ENCODE data around the gene TSPEAR. TPM values are rescaled to one million over a fixed set of nuclear protein-coding genes. Genes with fewer than 3 reads are reported as not detected.

TSPEAR gene
- total RNA-seq, 1 donor from 2014 or later = not detected

DNA sequence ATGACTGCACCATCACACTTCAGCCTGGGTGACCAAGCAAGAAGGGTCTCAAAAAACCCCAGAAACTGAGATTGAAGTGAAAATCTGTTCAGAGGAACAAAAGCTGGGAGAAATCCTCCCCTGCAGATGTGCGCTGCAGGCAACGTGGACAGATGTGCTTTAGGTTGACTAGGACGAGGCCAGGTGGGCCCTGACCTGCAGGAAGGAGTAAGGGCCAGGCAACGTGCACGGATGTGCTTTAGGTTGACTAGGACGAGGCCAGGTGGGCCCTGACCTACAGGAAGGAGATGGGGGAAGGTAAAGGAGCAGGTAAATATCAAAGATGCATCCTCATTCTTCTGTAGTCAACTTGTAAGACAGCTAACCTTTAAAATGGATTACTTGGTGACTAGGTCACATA is 26.9 kb downstream of the TSPEAR start:
- Mint-ChIP-seq H3K9me3 (ENCODE audit: unreplicated experiment) (peaks cover 8% of the 10 kb centered on the region), H3K27me3 (ENCODE audit: unreplicated experiment) (peaks cover 11% of the 10 kb centered on the region), H3K36me3 (ENCODE audit: unreplicated experiment) (peaks cover 5% of the 10 kb centered on the region), H3K4me1 (ENCODE audit: low read depth, unreplicated experiment) (peaks cover 15% of the 10 kb centered on the region), H3K4me3 (ENCODE audit: unreplicated experiment) (no peak overlapping the region), H3K27ac (ENCODE audit: unreplicated experiment) (no peak overlapping the region)
- TF ChIP-seq, protein P1, sequence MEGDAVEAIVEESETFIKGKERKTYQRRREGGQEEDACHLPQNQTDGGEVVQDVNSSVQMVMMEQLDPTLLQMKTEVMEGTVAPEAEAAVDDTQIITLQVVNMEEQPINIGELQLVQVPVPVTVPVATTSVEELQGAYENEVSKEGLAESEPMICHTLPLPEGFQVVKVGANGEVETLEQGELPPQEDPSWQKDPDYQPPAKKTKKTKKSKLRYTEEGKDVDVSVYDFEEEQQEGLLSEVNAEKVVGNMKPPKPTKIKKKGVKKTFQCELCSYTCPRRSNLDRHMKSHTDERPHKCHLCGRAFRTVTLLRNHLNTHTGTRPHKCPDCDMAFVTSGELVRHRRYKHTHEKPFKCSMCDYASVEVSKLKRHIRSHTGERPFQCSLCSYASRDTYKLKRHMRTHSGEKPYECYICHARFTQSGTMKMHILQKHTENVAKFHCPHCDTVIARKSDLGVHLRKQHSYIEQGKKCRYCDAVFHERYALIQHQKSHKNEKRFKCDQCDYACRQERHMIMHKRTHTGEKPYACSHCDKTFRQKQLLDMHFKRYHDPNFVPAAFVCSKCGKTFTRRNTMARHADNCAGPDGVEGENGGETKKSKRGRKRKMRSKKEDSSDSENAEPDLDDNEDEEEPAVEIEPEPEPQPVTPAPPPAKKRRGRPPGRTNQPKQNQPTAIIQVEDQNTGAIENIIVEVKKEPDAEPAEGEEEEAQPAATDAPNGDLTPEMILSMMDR (IDR thresholded peaks at IDR 0.05; ENCODE audit: partially characterized antibody, unreplicated experiment) = no peak
- no peak for DNase-seq

DNA sequence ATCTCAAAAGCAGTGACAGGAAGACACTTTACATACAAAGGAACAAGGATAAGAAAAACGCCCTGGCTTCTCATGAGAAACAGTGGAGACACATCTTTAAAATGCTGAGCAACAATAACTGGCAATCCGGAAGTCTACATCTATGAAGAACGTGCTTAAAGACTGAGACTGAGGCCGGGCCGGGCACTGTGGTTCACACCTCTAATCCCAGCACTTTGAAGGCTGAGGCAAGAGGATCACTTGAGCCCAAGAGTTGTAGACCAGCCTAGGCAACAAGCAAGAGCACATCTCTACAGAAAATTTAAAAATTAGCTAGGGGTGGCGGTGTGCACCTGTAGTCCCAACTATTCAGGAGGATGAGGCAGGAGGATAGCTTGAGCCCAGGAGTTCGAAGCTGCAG is 27.3 kb downstream of the TSPEAR start:
- TF ChIP-seq, protein P1 (IDR thresholded peaks at IDR 0.05; ENCODE audit: partially characterized antibody, unreplicated experiment) = no peak
- no peak overlapping the region for H3K27ac Mint-ChIP-seq (ENCODE audit: unreplicated experiment)
- peaks cover 15% of the 10 kb centered on the region for H3K4me1 Mint-ChIP-seq (ENCODE audit: low read depth, unreplicated experiment)
- peaks cover 11% of the 10 kb centered on the region for H3K27me3 Mint-ChIP-seq (ENCODE audit: unreplicated experiment)
- peaks cover 5% of the 10 kb centered on the region for H3K36me3 Mint-ChIP-seq (ENCODE audit: unreplicated experiment)
- H3K9me3 Mint-ChIP-seq (ENCODE audit: unreplicated experiment) = peaks cover 8% of the 10 kb centered on the region
- DNase-seq = no peak
- no peak overlapping the region for H3K4me3 Mint-ChIP-seq (ENCODE audit: unreplicated experiment)

DNA sequence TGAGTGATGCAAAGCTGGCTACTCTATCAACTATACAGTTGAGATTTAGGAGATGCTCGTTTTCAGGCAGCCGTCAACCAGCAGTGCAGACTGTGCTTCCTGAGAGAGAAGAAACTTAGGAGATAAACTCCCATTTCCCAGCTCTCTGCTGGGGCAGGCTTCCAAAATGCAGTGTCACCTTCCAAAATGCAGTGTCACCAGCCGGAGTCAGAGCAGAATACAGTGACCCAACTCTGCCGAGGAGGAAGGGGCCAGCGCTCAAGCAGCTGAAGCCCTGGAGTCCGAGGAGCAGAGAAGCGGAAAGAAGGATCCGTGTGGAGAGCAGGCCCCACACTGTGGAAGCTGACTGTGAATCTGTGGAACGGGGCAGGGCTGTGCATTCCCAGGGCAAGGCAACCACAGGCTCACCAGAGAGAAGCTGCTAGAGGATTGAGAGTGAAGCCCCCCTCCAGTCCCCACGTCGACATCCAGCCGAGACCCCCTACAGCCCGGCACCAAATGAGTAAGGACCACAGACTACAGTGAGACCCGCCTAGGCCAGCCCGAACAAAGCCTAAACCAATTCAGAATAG is 28.7 kb downstream of the TSPEAR start:
- H3K4me3 Mint-ChIP-seq (ENCODE audit: unreplicated experiment) = no peak overlapping the region
- peaks cover 10% of the 10 kb centered on the region for H3K4me1 Mint-ChIP-seq (ENCODE audit: low read depth, unreplicated experiment)
- H3K27ac Mint-ChIP-seq (ENCODE audit: unreplicated experiment) = no peak overlapping the region
- TF ChIP-seq, protein P1 (IDR thresholded peaks at IDR 0.05; ENCODE audit: partially characterized antibody, unreplicated experiment) = no peak
- peaks cover 9% of the 10 kb centered on the region for H3K27me3 Mint-ChIP-seq (ENCODE audit: unreplicated experiment)
- H3K9me3 Mint-ChIP-seq (ENCODE audit: unreplicated experiment) = peaks cover 8% of the 10 kb centered on the region
- peaks cover 5% of the 10 kb centered on the region for H3K36me3 Mint-ChIP-seq (ENCODE audit: unreplicated experiment)
- DNase-seq = no peak

DNA sequence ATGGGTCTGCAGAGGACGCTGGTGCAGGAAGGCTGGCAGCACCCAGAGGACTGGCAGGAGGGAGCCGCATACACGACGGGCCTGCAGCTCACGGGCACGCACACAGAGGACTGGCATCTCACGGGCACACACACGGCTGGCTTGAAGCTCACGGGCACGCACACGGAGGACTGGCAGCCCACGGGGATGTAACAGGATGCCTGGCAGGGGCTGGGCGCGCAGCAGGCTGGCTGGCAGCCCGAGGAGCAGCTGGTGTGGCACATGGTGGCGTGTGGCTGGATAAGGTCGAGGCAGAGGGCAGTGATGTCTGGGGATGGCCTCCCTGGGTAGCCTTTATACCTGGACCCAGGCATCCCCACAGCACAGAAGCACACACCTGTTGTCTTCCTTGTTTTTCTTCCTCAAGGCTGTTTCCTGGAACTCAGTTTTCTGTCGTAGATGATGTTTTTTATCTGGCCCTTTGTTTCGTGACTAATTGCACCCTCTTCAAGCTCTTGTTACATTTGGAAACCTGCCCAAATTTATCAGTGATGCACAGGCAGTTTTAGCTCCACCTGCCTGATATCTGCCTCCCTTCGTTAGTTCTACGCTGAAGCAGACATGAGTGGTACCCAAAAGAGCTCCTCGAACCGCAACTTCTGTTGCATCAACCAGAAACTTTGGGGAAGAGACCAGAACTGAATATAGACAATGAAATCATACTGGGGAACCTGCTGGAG is 29.4 kb downstream of the TSPEAR start, which contains the start of gene KRTAP12-1:
Gene KRTAP12-1, minus strand, starts transcription at position 303 of the 719 bp plus-strand sequence. Its CDS starts 40 bp downstream, at position 263.
- H3K27me3 Mint-ChIP-seq (ENCODE audit: unreplicated experiment) = peaks cover 8% of the 10 kb centered on the region
- H3K4me1 Mint-ChIP-seq (ENCODE audit: low read depth, unreplicated experiment) = peaks cover 4% of the 10 kb centered on the region
- TF ChIP-seq, protein P1 (IDR thresholded peaks at IDR 0.05; ENCODE audit: partially characterized antibody, unreplicated experiment) = no peak
- no peak within 1 kb of the TSS for H3K4me3 Mint-ChIP-seq (ENCODE audit: unreplicated experiment)
- no peak for DNase-seq
- H3K9me3 Mint-ChIP-seq (ENCODE audit: unreplicated experiment) = peaks cover 8% of the 10 kb centered on the region
- no peak within 1 kb of the TSS for H3K27ac Mint-ChIP-seq (ENCODE audit: unreplicated experiment)
- peaks cover 5% of the 10 kb centered on the region for H3K36me3 Mint-ChIP-seq (ENCODE audit: unreplicated experiment)

DNA sequence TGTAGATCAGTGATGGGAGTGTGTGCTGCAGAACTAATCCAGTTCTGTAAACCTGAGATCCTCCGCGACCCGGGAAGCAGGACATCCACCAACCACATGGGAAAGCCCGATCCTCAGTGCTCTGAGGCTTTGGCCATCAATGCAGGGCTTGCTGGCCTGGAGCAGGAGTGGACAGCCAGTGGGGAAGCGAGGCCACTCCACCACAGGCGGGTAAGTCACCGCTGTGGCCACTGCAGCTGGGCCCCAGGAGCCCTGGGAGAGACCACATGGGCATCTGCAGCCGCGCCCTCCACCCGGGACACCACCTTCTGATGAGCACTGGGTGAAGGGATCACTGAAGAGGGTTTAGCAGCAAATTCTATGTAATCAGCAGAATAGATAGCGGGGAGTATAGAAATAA is 30.2 kb downstream of the TSPEAR start:
- Mint-ChIP-seq H3K4me3 (ENCODE audit: unreplicated experiment) (no peak overlapping the region), H3K27me3 (ENCODE audit: unreplicated experiment) (peaks cover 7% of the 10 kb centered on the region), H3K4me1 (ENCODE audit: low read depth, unreplicated experiment) (no peaks in the 10 kb centered on the region), H3K36me3 (ENCODE audit: unreplicated experiment) (peaks cover 5% of the 10 kb centered on the region), H3K9me3 (ENCODE audit: unreplicated experiment) (peaks cover 7% of the 10 kb centered on the region), H3K27ac (ENCODE audit: unreplicated experiment) (no peak overlapping the region)
- no peak for DNase-seq
- TF ChIP-seq, protein P1 (IDR thresholded peaks at IDR 0.05; ENCODE audit: partially characterized antibody, unreplicated experiment) = no peak
